GM12864 (cell line): Measurements from ENCODE around the gene EFCAB9.
"Not testable (repeated sequence)": the region's sequence is repeated elsewhere in the genome, so short reads cannot be mapped to it uniquely, and the experiment has no call there.

Source experiments
- DNase-seq: peaks from one replicate; pipeline ENCODE4 v3.0.0-alpha.2; 2011; ENCODE audit warnings: low read depth
- H3K4me3 ChIP-seq: 2 replicates; pipeline ENCODE4 v1.5.1; 2011; ENCODE audit warnings: mild to moderate bottlenecking, low read depth, low read length, control low read depth
- TF ChIP-seq, protein P1 (sequence below): IDR thresholded peaks from 2 replicates; pipeline ENCODE4 v1.5.1; 2011; ENCODE audit warnings: low read depth, mild to moderate bottlenecking, moderate library complexity, low read length, control low read depth, inconsistent platforms; ENCODE audit errors: missing control alignments

EFCAB9 gene

GRCh38 chr5:172148381-172148780, 45.6 kb upstream of the EFCAB9 start:
- TF ChIP-seq, protein P1, sequence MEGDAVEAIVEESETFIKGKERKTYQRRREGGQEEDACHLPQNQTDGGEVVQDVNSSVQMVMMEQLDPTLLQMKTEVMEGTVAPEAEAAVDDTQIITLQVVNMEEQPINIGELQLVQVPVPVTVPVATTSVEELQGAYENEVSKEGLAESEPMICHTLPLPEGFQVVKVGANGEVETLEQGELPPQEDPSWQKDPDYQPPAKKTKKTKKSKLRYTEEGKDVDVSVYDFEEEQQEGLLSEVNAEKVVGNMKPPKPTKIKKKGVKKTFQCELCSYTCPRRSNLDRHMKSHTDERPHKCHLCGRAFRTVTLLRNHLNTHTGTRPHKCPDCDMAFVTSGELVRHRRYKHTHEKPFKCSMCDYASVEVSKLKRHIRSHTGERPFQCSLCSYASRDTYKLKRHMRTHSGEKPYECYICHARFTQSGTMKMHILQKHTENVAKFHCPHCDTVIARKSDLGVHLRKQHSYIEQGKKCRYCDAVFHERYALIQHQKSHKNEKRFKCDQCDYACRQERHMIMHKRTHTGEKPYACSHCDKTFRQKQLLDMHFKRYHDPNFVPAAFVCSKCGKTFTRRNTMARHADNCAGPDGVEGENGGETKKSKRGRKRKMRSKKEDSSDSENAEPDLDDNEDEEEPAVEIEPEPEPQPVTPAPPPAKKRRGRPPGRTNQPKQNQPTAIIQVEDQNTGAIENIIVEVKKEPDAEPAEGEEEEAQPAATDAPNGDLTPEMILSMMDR, result no peak
- H3K4me3 ChIP-seq, result no peak overlapping the region
- DNase-seq, result no peak

DNA sequence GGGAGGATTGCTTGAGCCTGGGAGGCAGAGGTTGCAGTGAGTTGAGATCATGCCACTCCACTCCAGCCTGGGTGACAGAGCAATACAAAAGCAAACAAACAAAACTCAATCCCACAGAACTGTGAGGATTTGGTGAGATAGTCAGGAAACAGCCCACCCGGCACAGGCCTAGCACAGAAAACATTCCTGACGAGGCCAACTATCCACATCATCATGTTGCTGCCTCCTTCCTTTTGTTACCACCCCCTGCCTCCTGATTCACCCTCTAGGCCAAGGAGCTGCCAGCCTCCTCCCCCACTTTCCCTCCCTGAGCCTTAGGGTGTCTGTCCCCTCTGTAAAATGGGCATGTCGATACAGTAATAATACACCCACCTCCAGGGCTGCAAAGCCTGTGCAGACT, 44.9 kb upstream of the EFCAB9 start:
- no peak for DNase-seq
- TF ChIP-seq, protein P1, result no peak
- H3K4me3 ChIP-seq, result no peak overlapping the region

- not testable (repeated sequence) for H3K4me3 ChIP-seq, DNase-seq
Measured at GRCh38 chr5:172149481-172149880, 44.5 kb upstream of the EFCAB9 start.

- no peak for DNase-seq
- TF ChIP-seq, protein P1, result no peak
- no peak overlapping the region for H3K4me3 ChIP-seq
Measured at GRCh38 chr5:172150514-172151425, 43.2 kb upstream of the EFCAB9 start.

GRCh38 chr5:172151661-172152210, 42.2 kb upstream of the EFCAB9 start:
- H3K4me3 ChIP-seq, result no peak overlapping the region
- TF ChIP-seq, protein P1, result no peak
- DNase-seq, result no peak

GRCh38 chr5:172153695-172154094, 40.3 kb upstream of the EFCAB9 start:
- TF ChIP-seq, protein P1, result no peak
- H3K4me3 ChIP-seq, result no peak overlapping the region
- no peak for DNase-seq

DNA sequence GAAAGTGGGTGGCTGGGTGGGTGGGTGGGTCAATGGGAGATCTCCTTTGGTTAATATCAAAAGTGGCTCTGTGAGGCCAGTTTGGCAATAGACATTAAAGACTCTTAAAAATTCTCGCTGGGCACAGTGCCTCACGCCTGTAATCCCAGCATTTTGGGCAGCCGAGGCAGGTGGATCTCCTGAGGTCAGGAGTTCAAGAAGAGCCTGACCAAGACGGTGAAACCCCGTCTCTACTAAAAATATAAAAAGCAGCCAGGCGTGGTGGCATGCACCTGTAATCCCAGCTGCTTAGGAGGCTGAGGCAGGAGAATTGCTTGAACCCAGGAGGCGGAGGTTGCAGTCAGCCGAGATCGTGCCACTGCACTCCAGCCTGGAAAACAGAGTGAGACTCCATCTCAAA, 38.9 kb upstream of the EFCAB9 start:
- DNase-seq, H3K4me3 ChIP-seq: not testable (repeated sequence)

DNA sequence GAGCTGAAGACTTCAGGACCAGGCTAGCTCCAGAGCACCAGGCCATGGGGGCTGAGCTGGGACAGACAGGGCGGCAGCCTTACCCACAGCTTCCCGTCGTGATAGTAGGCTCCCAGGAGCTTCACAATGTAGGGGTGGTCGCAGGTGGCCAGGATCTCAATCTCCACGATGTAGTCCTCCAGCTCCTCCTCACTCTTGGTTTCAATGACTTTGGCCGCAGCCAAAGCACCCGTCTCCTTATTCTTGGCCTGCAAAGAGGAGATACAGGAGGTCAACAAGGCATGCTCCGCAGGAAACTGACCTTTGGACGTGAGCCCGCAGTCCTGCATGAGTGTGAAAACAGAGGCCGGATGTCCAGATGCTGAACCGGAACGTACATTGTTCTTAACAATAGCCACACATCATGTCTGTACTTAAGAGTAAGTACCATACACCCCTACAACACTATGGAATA, 37.4 kb upstream of the EFCAB9 start:
- H3K4me3 ChIP-seq, result no peak overlapping the region
- TF ChIP-seq, protein P1, result no peak
- no peak for DNase-seq
